Muscle of back (tissue), 11 donors: ENCODE results near the gene PSMD10. TPM values are rescaled to one million over a fixed set of nuclear protein-coding genes. Genes with fewer than 3 reads are reported as not detected.
A peak's percentile ranks its signal among the peaks of the same experiment; 100 is the strongest.

ENCODE experiments used
- DNase-seq, 3 donors: peaks; one replicate each; pipeline versions ENCODE4 v3.0.0 to v3.0.0-alpha.2; 2013
- polyA plus RNA-seq, 10 donors: library from polyadenylated mRNA; unstranded; fragments of 120-200 nt; gene quantifications; one replicate each; pipeline ENCODE4 v1.2.1, GENCODE V29; 2013; ENCODE audit not compliant: insufficient read length in 10 of 10

Gene PSMD10
- polyA plus RNA-seq, 10 donors, result 49.2 to 61.8 (median 56.2) TPM

- DNase-seq, result no peak
Measured at GRCh38 chrX:108088511-108088910, 2.8 kb downstream of the PSMD10 start.

- no peak for DNase-seq
Measured at GRCh38 chrX:108087792-108088191, 3.5 kb downstream of the PSMD10 start.

- DNase-seq, result no peak
Measured at GRCh38 chrX:108081110-108081509, 10.2 kb downstream of the PSMD10 start.

- DNase-seq, result no peak
Measured at GRCh38 chrX:108072746-108073145, 18.6 kb downstream of the PSMD10 start.

- DNase-seq, result no peak
Measured at GRCh38 chrX:108071578-108071977, 19.8 kb downstream of the PSMD10 start.

GRCh38 chrX:108070891-108071290, 20.5 kb downstream of the PSMD10 start:
- no peak for DNase-seq

- DNase-seq, result no peak
Measured at GRCh38 chrX:108068121-108068520, 23.2 kb downstream of the PSMD10 start.

- no peak for DNase-seq
Measured at GRCh38 chrX:108064613-108065012, 26.7 kb downstream of the PSMD10 start.

- DNase-seq, result no peak
Measured at GRCh38 chrX:108064001-108064400, 27.3 kb downstream of the PSMD10 start.

- no peak for DNase-seq
Measured at GRCh38 chrX:108059801-108060200, 31.5 kb downstream of the PSMD10 start.

GRCh38 chrX:108055546-108055945, 35.8 kb downstream of the PSMD10 start:
- DNase-seq, result peak in 1 of 3 donors; percentile 14

- no peak for DNase-seq
Measured at GRCh38 chrX:108053218-108053617, 38.1 kb downstream of the PSMD10 start.

- peak in 2 of 3 donors; percentile 46 to 61 for DNase-seq
Measured at GRCh38 chrX:108049649-108050048, 41.7 kb downstream of the PSMD10 start.

GRCh38 chrX:108044554-108045256, 46.6 kb downstream of the PSMD10 start, which contains the start of gene VSIG1:
VSIG1 (plus strand) TSS chrX:108045065; CDS start chrX:108045131, 66 bp downstream.
- DNase-seq, result no peak

- peak in 1 of 3 donors; percentile 14 for DNase-seq
Measured at GRCh38 chrX:108036298-108036973, 54.9 kb downstream of the PSMD10 start.

- no peak for DNase-seq
Measured at GRCh38 chrX:108034725-108035124, 56.6 kb downstream of the PSMD10 start.

Other genes starting within 250 kb of the PSMD10 start
- not detected for gene TEX13B, start 109.2 kb downstream of the PSMD10 start, polyA plus RNA-seq
- gene VSIG1, start 46.5 kb downstream of the PSMD10 start, polyA plus RNA-seq, result 1 to 10 TPM in 1 of 10 donors, under 1 TPM in 9; 0.11 to 1.5 (median 0.26) TPM
- 10 to 100 TPM; 14.4 to 32.3 (median 24.0) TPM for gene ATG4A, start 236 bp upstream of the PSMD10 start, polyA plus RNA-seq